PC-3 (cell line): Measurements from ENCODE around the gene SCAANT1. TPM values are rescaled to one million over a fixed set of nuclear protein-coding genes. Genes with fewer than 3 reads are reported as not detected.

Experiments
- ATAC-seq: fragments of 200-7000 bp; cut with Tn5 transposase; 2 replicates; pipeline ENCODE4 v1.9.1; 2020; ENCODE audit warnings: mild to moderate bottlenecking, moderate library complexity
- BruUV-seq: library from RNA; stranded (reverse); fragments of 400-500 nt; replicated peaks from 2 replicates; lab custom pipeline; 2021; lab: Mats Ljungman, UMichigan
- CTCF ChIA-PET: fragments of 300-600 bp; sonication (Branson Sonifier 250); formaldehyde crosslinking; loops from one replicate; lab custom pipeline; 2022; ENCODE audit warnings: antibody characterized with exemption; lab: Charles Lee
- POLR2A ChIA-PET: fragments of 300-600 bp; sonication (Branson Sonifier 250); formaldehyde crosslinking; loops from one replicate; lab custom pipeline; 2022; ENCODE audit warnings: antibody characterized with exemption; ENCODE audit not compliant: unreplicated experiment; lab: Charles Lee
- DNase-seq: peaks from one replicate; pipeline ENCODE4 v3.0.0-alpha.2; 2015
- H2AFZ ChIP-seq: fragments of 300-600 bp; sonication (generic); 2 replicates; pipeline ENCODE4 v1.6.0; 2016; ENCODE audit warnings: antibody characterized with exemption, low read length
- H3F3A ChIP-seq: fragments of 300-600 bp; sonication (generic); one replicate; pipeline ENCODE4 v1.6.0; 2017; ENCODE audit warnings: antibody characterized with exemption, low read length, control low read depth, mild to moderate bottlenecking; ENCODE audit not compliant: unreplicated experiment
- H3K27ac ChIP-seq: fragments of 300-600 bp; sonication (generic); 2 replicates; pipeline ENCODE4 v1.5.1; 2016; ENCODE audit warnings: mild to moderate bottlenecking, low read length
- H3K27me3 ChIP-seq: fragments of 300-600 bp; sonication (generic); 2 replicates; pipeline ENCODE4 v1.6.1; 2016; ENCODE audit warnings: low read length, mixed read lengths
- H3K36me3 ChIP-seq: fragments of 300-600 bp; sonication (generic); 2 replicates; pipeline ENCODE4 v1.6.1; 2016; ENCODE audit warnings: low read depth, mixed run types, low read length, mixed read lengths
- H3K4me1 ChIP-seq: fragments of 300-600 bp; sonication (generic); 2 replicates; pipeline ENCODE4 v1.5.1; 2016; ENCODE audit warnings: low read length; ENCODE audit not compliant: insufficient read depth
- H3K4me2 ChIP-seq: fragments of 300-600 bp; sonication (generic); 2 replicates; pipeline ENCODE4 v1.6.0; 2016; ENCODE audit warnings: low read length
- H3K4me3 ChIP-seq: fragments of 300-600 bp; sonication (generic); 2 replicates; pipeline ENCODE4 v1.5.1; 2016; ENCODE audit warnings: mild to moderate bottlenecking, low read length, mixed read lengths
- H3K79me2 ChIP-seq: fragments of 300-600 bp; sonication (generic); 2 replicates; pipeline ENCODE4 v1.6.1; 2017; ENCODE audit warnings: low read length, mixed read lengths
- H3K9ac ChIP-seq: fragments of 300-600 bp; sonication (generic); 2 replicates; pipeline ENCODE4 v1.6.0; 2016; ENCODE audit warnings: mild to moderate bottlenecking, low read length
- H3K9me2 ChIP-seq: fragments of 300-600 bp; sonication (generic); replicated peaks from 2 replicates; pipeline ENCODE4 v1.6.1; 2016; ENCODE audit warnings: mixed run types, low read length, mixed read lengths
- H3K9me3 ChIP-seq: fragments of 300-600 bp; sonication (generic); 2 replicates; pipeline ENCODE4 v1.6.1; 2016; ENCODE audit warnings: low read length, mixed read lengths
- H4K20me1 ChIP-seq: fragments of 300-600 bp; sonication (generic); 2 replicates; pipeline ENCODE4 v1.6.1; 2016; ENCODE audit warnings: low read length, mixed read lengths
- EZH2 ChIP-seq: fragments of 300-600 bp; sonication (generic); IDR thresholded peaks from one replicate; pipeline ENCODE4 v1.6.1; 2017; ENCODE audit warnings: antibody characterized with exemption, mild to moderate bottlenecking, low read length; ENCODE audit not compliant: unreplicated experiment
- EZH2phosphoT487 ChIP-seq: fragments of 300-600 bp; sonication (generic); IDR thresholded peaks from 2 replicates; pipeline ENCODE4 v1.6.1; 2018; ENCODE audit warnings: mild to moderate bottlenecking, antibody characterized with exemption, low read length, borderline replicate concordance
- intact Hi-C: fragments of 100-400 bp; cut with micrococcal nuclease; formaldehyde crosslinking; loops from 2 replicates; pipeline ENCODE4 v1.9.0; 2023
- total RNA-seq: library from RNA; depleted of rRNA; stranded (reverse); fragments of >200 nt; gene quantifications from 2 replicates; pipeline ENCODE4 v1.2.3, GENCODE V29; 2014
- TF ChIP-seq, protein P1 (sequence below): fragments of 300-600 bp; sonication (generic); conservative IDR thresholded peaks from 2 replicates; pipeline ENCODE4 v1.5.1; 2017; ENCODE audit warnings: antibody characterized with exemption, low read depth, mild to moderate bottlenecking, low read length

SCAANT1 gene
- total RNA-seq, 1 experiment from 2014 or later, result not detected

GRCh38 chr3:63947594-63947993 lies 35.4 kb upstream of the SCAANT1 start:
- H3K79me2 ChIP-seq, result 0 out of 2 replicates have a peak, but pooled peaks cover 2% of the 10 kb centered on the region
- CTCF ChIA-PET, result no interaction called here
- no TSS peak for BruUV-seq

DNA sequence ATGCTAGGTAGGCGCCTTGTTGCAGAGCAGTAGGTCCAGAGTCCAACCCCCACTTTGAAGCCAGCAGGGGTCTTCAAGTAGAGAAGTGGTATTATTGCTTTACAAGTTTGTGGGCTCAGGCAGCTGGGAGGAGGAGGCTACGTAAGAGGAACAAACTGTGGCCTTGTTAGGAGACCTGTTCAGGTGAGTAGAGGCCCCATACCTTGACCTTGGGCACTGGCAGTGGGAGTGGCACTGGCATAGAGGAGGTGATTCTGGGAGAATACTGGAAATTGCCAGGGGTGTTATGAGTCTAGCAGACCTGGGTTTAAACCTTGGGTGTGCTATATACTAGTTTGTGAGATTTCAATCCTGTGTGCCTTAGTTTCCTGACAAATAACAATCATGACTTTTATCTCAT lies 34.6 kb upstream of the SCAANT1 start:
- no peak overlapping the region for H3K9ac ChIP-seq
- no peak overlapping the region for H3K4me2 ChIP-seq
- no peaks in the 10 kb centered on the region; the same call in 1 of the 2 replicates for H4K20me1 ChIP-seq
- no peaks in the 10 kb centered on the region for H3K27me3 ChIP-seq
- TF ChIP-seq, protein P1, sequence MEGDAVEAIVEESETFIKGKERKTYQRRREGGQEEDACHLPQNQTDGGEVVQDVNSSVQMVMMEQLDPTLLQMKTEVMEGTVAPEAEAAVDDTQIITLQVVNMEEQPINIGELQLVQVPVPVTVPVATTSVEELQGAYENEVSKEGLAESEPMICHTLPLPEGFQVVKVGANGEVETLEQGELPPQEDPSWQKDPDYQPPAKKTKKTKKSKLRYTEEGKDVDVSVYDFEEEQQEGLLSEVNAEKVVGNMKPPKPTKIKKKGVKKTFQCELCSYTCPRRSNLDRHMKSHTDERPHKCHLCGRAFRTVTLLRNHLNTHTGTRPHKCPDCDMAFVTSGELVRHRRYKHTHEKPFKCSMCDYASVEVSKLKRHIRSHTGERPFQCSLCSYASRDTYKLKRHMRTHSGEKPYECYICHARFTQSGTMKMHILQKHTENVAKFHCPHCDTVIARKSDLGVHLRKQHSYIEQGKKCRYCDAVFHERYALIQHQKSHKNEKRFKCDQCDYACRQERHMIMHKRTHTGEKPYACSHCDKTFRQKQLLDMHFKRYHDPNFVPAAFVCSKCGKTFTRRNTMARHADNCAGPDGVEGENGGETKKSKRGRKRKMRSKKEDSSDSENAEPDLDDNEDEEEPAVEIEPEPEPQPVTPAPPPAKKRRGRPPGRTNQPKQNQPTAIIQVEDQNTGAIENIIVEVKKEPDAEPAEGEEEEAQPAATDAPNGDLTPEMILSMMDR, result no peak
- TF ChIP-seq EZH2, result no peak
- TF ChIP-seq EZH2phosphoT487, result no peak
- H3K4me1 ChIP-seq, result no peaks in the 10 kb centered on the region
- DNase-seq (no peak), ATAC-seq (no peak)
- CTCF ChIA-PET, result no interaction called here
- H3K9me3 ChIP-seq, result no peaks in the 10 kb centered on the region
- intact Hi-C loops, result no loop called here
- H3F3A ChIP-seq, result no peaks in the 10 kb centered on the region
- no peaks in the 10 kb centered on the region for H3K9me2 ChIP-seq
- H3K36me3 ChIP-seq, result no peaks in the 10 kb centered on the region
- POLR2A ChIA-PET, result no interaction called here
- H3K27ac ChIP-seq, result no peak overlapping the region
- peaks cover 10% of the 10 kb centered on the region; the same call in 1 of the 2 replicates for H3K79me2 ChIP-seq
- no peak overlapping the region for H3K4me3 ChIP-seq
- H2AFZ ChIP-seq, result no peak overlapping the region
- no TSS peak for BruUV-seq

More at GRCh38 chr3:63947594-63947993, 35.4 kb upstream of the SCAANT1 start:
- no peaks in the 10 kb centered on the region for H3K4me1 ChIP-seq
- H2AFZ ChIP-seq, result no peak overlapping the region
- H3K27me3 ChIP-seq, result no peaks in the 10 kb centered on the region
- TF ChIP-seq, protein P1, result no peak
- TF ChIP-seq EZH2 (no peak), EZH2phosphoT487 (no peak)
- no peak for DNase-seq
- no peak overlapping the region for H3K4me2 ChIP-seq
- no peaks in the 10 kb centered on the region for H3K9me2 ChIP-seq
- no peaks in the 10 kb centered on the region for H3F3A ChIP-seq
- no peak overlapping the region for H3K9ac ChIP-seq
- POLR2A ChIA-PET, result no interaction called here
- intact Hi-C loops, result no loop called here
- H3K9me3 ChIP-seq, result no peaks in the 10 kb centered on the region
- H3K4me3 ChIP-seq, result no peak overlapping the region
- ATAC-seq, result no peak
- H3K36me3 ChIP-seq, result no peaks in the 10 kb centered on the region
- H3K27ac ChIP-seq, result no peak overlapping the region
- H4K20me1 ChIP-seq, result no peaks in the 10 kb centered on the region

DNA sequence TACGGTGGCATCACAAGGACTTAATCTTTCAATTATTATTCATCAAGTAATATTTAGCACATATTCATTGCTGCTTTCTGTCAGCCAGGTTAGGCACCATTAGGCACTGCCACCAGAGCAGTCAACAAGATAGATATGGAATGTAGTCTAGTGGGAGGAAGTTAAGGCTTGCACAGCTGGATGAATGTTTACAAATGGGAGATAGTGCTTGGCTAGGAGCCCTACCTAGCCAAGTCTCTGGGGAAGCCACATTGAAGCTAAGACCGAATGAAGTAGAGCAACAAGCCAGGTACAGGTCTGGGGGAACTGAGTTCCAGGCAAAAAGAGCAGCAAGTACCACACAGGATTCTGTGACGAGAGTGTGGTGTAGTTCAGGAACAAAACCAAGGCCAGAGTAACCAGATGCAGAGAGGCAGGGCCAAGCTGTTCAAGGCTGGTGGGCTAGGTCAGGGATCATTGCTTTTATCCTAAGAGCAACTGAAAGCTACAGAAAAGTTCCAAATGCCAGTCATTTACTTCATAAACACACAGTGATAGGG lies 33.4 kb upstream of the SCAANT1 start:
- BruUV-seq, result no TSS peak
- H3K36me3 ChIP-seq, result no peaks in the 10 kb centered on the region
- TF ChIP-seq EZH2phosphoT487 (no peak), EZH2 (no peak)
- TF ChIP-seq, protein P1, result no peak
- H3K4me1 ChIP-seq, result peaks cover 6% of the 10 kb centered on the region
- no peak for DNase-seq
- intact Hi-C loops, result no loop called here
- H3K4me3 ChIP-seq, result no peak overlapping the region
- H3K27ac ChIP-seq, result no peak overlapping the region
- ATAC-seq, result no peak
- no peak overlapping the region for H2AFZ ChIP-seq
- H3K4me2 ChIP-seq, result no peak overlapping the region
- peaks cover 6% of the 10 kb centered on the region for H4K20me1 ChIP-seq
- POLR2A ChIA-PET, result no interaction called here
- CTCF ChIA-PET, result no interaction called here
- no peaks in the 10 kb centered on the region for H3K9me2 ChIP-seq
- H3F3A ChIP-seq, result no peaks in the 10 kb centered on the region
- peaks cover 22% of the 10 kb centered on the region; the same call in 1 of the 2 replicates for H3K79me2 ChIP-seq
- H3K9me3 ChIP-seq, result no peaks in the 10 kb centered on the region
- no peaks in the 10 kb centered on the region for H3K27me3 ChIP-seq
- no peak overlapping the region for H3K9ac ChIP-seq
